Right hindlimb (tissue), 1 donor: ENCODE results near the gene USP32.
"Not testable (repeated sequence)": the region's sequence is repeated elsewhere in the genome, so short reads cannot be mapped to it uniquely, and the experiment has no call there.

Source experiments
- DNase-seq: peaks from one replicate; pipeline ENCODE4 v3.0.0-alpha.2; 2018

The USP32 gene

DNA sequence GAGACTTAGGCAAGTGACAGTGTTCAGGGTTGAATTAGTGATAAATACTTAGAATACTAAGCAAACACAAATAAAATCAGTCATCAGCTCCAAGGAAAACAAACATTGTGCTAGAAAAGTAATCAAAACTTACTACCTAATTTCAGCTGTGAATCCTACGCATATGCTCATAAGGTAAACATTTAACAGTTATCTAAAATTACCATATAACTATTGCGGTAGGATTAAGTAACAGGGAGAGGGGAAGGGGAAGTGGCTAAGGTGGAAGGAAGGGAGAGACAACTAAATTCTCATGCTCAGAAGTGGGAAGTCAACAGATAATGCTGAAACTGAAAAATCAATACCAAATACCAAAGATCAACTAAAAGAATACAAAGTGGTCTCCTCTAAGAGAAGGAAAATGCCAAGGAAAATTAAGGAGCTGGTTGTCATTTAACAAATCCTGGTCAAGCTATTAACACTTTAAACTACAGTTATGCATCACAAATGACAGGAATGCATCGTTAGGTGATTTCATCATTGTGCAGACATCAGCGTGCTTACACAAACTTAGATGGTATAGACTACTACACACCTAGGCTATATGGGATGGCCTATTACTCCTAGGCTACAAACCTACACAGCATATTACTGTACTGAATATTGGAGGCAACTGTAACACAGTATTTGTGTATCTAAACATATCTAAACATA, 20.0 kb downstream of the USP32 start:
- DNase-seq: no peak

DNA sequence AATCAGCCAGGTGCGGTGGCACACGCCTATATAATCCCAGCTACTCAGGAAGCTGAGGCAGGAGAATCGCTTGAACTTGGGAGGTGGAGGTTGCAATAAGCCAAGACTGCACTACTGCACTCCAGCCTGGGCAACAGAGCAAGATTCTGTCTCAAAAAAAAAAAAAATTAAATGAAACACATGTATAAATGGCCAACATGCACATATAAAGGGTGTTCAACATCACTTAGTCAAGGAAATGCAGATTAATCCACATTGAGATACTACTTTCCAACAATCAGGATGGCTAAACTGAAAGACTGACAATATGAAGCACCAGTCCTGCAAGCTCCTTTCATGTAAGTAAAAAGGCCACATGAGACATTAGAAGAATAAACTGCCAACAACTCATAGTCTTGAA, 20.5 kb downstream of the USP32 start:
- DNase-seq: no peak

DNA sequence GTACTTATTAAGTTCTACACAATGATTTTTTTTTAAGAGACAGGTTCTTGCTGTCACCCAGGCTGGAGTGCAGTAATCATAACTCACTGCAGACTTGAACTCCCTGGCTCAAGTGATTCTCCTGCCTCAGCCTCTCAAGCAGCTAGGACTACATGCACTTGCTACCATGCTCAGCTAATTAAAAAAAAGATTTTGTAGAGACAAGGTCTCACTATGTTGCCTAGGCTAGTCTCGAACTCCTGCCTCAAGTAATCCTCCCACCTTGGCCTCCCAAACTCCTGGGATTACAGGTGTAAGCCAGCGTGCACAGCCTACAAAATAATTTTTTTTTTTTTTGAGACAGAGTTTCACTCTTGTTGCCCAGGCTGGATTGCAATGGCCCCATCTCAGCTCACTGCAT, 22.2 kb downstream of the USP32 start:
- no peak for DNase-seq

DNA sequence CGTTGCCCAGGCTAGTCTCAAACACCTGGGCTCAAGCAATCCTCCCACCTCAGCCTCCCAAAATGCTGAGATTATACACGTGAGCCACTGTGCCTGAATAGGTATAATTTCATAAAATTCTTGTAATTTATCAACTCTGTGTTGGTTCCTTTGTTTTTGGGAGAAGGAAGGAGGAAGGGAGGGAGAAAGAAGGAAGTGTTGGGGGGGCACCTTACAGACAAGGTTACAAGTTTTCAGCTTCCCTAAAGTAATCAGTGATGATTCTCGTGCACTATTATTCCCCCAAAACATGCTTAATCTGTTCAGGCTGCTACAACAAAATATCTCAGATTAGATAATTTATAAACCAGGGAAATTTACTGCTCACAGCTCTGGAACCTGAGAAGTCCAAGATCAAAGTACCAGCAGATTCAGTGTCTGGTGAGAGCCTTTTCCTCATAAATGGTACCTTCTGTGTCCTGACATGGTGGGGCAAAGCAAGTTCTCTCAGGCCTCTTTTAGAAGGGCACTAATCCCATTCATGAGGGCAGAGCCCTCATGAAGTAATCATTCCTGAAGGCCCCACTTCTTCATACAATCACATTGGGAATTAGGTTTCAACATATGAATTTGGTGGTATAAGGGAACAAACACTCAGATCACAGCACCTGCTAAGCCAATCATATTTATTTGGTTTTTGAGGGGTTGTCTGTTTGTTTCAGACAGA, 28.1 kb downstream of the USP32 start:
- no peak for DNase-seq

DNA sequence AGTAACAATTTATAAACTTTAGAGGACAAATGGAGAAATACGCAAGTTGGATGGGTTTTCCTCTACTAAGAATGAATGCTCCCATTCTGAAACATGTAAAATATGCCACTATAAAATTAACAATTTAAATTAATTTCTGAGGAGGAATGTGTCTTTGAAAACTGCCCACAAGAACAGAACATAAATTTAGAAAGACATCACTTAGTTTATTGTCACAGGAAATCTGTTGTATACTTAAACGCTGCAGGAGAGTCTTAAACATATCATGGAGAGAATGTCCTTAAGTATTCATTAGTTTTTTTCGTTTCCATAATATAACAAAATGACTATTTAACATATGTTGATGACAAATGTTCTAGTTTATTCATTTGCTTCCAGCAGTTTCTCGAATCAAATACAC, 29.6 kb downstream of the USP32 start:
- DNase-seq: no peak

DNA sequence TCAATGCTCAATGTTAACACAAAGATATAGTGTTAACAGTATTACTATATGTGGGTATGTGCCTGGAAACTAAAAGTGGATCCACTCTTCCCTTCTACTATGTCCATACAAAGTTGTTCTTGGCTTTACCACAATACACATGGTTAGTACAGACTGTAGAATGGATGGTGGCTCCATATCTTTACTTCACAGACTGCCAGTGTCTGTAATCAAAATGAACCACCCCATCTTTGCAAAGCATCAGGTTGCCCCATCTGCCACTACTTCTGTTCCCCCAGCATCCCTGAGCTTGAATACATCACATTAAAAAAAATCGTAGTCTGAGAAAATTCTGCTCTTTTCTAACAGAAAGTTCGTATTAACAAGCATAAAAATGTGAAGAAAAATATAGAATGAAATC, 30.0 kb downstream of the USP32 start:
- DNase-seq: no peak

DNA sequence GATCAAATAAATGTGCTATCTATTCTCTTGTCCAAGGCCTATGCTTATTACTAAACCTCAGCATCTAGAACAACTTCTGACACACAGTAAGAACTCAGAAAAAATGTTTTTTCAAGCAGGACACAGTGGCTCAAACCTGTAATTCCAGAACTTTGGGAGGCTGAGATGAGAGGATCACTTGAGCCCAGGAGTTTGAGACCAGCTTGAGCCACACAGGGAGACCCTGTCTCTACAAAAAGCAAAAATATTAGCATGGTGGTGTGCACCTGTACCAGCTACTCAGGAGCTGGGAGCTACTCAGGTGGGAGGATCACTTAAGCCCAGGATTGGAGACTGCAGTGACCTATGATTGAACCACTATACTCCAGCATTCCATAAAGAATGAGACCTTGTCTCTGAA, 32.5 kb downstream of the USP32 start:
- DNase-seq: no peak

DNA sequence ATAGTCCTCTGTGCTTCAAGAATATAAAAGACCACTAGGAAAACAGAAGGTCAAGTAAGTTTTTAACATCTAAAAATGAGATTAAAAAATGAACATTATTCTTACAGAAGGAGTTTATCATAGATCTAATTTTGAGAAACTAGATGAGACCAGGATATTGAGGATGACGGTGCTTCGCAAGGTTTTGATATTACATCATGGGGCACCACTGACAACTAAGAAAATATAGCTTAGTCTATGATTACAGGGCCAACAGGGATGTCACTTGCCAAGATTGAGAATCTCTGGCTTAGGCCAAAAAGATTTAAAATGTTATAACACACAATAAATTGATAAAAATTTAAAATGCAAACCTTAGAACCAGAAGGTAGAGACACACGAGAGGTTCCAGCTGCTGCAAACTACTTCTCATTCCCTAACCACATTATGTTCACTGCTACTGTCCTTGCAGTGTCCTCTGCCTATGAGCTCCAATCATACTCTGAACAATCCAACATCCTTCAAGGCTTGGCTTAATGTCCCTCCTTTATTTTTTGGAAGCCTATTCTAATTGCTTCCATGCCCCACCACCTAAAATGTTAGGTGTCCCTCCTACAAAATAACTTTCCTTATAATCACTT, 33.2 kb downstream of the USP32 start:
- DNase-seq: no peak

DNA sequence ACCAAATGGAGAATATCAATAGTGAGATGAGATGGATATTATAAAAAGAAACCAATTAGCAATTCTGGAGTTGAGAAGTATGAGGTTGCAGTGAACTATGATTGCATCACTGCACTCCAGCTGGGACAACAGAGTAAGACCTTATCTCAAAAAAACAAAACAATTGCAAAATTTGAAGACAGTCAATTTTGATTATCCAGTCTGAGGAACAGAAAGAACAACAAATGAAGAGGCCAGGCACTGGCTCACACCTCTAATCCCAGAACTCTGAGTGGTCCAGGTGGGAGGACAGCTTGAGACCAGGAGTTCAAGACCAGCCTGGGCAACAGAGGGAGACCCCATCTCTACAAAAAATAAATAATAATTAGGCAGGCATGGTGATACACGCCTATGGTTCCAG, 35.0 kb downstream of the USP32 start:
- DNase-seq: no peak

DNA sequence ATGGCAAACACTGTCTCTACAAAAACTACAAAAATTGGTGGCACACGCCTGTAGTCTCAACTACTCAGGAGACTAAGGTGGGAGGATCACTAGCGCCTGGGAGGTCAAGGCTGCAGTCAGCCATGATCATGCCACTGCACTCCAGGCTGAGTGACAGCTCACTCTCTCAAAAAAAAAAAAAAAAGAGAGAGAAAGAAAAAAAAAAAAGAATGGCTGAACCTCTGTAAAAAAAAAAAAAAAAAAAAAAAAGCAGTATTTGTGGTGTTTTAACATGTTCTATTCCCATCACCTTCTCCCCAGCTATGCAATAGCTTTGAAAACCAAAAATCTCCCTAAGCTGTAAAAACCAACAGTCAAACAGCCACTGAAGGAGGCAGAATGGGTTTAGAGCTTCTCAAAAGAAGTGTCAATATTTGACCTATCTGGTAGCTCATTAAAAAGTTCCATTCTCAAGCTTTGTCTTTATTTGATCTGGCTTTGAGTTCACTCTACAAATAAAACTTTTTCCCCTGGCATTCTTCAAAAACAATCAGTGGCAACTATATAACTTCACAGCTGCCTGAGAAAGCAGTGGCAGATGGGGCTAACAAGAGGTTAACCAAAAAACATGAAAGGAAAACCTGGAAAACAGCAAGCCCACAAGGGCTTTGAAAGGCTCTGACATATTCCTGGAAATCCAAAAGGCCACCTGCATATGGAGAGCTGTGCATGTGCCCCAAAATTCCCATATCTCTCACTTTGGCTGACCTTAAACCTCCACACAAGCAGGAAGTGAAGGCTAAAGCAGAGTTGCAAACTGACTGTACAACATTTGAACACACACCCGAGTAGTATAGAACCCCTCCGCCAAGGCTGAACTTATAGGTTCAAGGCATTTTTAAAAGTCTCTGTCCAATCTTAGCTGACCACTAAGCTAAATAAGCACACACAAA, 36.0 kb downstream of the USP32 start:
- no peak for DNase-seq

DNA sequence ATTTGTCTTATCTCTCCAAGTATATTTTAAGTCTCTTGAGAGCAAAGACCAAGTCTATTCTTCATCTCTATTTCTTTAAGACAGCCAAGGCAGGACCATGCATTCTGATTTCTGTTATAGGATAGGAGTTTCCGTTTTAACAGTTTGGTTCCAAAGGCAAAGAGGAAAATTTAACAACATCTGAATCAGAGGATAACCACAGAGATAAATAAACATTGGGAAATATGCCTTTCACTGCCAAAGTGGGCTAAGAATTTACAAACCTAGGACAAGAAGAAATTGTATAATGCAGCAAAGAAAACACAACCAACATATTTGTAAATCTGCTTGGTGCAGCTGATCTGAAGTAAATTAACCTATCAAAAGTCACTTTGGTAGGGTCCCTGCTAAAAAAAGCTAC, 37.7 kb downstream of the USP32 start:
- no peak for DNase-seq

DNA sequence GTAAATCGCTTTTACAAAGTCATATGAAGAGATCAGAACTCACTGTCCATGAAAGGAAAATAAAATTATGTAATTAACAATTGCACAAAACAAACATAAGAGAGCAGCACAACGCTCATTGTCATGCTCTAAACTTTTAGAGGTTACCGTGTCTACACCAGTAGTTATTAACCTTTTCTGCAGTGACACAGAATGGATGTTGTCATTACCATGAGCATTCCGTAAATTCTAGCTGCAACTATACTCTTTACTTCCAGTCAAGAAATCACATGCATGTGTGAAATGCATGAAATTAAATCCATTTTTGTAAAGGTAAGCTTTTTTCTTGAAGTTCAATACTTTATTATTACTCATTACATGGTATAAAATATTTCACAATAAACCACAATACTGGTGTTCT, 38.2 kb downstream of the USP32 start:
- DNase-seq: no peak

DNA sequence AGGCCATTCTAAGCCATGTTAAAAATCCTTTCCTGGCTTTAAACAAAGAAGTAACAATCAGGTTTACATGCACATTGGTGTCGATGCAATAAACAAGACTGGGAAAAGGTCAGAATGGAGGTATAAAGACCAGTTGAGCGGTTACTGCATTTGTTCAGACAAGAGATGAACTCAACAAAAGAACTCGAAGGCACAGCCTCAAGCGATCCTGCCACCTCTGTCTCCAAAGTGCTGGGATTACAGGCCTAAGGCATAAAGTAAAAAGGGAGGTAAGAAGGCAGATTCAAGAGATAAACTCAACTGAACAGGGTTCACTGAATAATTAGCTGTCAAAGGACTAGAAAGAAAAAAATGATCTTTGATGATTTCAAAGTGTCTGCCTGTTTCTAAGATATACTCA, 39.4 kb downstream of the USP32 start:
- DNase-seq: no peak

DNA sequence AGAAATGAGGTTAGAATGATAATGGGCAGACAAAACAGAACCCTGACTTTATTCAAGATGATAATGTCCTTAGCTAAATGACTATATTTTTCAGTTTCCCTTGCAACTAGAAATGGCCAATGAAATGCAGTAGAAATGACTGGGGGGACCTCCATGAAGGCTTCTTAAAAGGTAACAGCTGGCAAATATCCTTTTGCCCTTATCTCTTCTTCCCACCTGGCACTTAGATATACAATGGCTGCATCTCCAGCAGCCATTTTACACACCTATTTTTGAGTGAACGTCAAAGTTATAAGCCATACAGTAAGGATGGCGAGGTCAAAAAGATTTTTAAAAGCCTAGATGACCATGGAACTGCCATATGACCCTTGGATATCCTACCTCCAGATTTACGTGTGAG, 39.9 kb downstream of the USP32 start:
- no peak for DNase-seq

DNA sequence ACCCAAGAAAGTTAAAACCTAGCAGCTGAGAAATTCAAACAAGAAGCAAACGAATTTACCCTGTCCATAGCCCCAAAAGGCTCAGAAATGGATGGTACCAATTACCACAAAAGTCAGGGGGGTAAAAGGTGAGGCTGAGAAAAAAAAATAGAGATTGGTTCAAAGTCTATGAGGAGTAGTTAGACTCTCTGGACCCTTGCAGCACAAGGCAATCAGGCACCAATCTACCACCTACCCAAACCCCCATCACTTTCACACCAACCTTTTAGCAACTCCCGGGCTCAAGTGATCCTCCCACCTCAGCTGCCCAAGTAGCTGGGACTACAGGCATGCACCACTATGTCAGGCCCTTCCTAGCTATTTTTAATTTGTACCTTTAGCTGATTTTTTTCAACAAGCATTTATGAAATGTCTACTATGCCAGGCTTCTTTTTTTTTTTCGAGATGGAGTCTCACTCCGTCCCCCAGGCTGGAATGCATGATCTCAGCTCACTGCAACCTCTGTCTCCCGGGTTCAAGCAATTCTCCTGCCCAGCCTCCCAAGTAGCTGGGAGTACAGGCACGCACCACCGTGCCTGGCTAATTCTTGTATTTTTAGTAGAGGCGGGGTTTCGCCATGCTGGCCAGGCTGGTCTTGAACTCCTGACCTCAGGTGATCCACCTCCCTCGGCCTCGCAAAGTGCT, 40.8 kb downstream of the USP32 start:
- DNase-seq: no peak

DNA sequence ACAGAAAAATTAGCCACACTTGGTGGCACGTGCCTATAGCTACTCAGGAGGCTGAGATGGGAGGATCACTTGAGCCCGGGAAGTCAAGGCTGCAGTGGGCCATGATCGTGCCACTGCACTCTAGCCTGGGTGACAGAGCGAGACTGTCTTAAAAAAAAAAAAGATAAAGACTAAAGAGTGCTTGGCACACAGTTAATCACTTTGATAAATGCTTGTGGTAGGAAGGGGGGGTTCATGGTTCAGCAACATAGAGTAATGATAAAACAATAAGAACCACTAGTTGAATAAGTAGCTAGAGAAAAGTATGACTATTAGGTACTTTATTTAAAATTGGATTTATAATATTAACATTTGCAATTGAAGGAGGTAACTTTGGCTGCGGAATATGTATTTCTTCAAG, 43.3 kb downstream of the USP32 start:
- no peak for DNase-seq

DNA sequence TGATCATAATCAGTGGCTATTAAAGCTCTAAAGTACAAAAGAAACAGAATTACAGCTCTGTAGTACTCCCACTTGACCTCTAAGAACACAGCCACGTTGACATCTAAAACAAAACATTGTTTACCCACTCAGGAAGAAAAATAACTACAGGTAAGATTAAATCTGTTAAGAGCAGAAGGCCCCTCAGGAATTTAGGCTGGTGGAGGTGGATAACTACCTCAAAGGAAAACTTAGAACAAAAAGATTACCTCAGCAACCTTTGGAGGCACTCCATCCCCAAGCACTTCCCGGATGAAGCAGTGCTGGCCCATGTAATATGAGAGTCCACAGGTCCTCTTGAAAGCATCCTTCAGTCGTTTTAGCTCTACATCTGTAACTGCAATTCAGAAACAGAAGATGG, 46.7 kb downstream of the USP32 start:
- no peak for DNase-seq

DNA sequence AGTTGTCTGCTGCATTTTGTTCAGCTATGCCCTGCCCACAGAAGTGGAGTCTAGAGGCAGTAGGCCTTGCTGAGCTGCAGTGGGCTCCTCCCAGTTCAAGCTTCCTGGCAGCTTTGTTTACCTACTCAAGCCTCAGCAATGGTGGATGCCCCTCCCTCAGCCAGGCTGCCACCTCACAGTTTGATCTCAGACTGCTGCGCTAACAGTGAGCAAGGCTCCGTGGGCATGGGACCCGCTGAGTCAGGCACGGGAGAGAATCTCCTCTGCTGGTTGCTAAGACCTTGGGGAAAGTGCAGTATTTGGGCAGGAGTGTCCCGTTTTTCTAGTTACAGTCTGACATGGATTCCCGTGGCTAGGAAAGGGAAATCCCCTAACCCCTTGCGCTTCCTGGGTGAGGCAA, 49.4 kb downstream of the USP32 start:
- DNase-seq: not testable (repeated sequence)

DNA sequence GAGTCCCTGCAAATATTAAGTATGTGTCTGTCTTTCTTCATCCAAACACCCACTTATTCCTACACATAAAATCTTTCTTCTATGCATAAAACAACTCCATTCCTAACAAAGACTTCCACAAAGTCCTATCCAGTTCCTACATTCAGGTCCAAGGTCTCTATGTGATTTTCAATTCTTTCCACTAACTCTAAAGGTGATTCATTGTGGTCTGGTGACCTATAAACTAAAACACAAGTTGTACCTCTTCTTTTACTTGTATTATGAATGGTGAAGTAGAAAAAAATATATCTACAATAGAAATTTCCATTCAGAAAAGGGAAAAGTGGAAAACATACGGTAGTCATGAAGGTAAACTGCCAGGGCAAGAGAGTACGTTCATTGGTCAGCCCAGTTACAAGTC, 56.6 kb downstream of the USP32 start:
- DNase-seq: no peak

DNA sequence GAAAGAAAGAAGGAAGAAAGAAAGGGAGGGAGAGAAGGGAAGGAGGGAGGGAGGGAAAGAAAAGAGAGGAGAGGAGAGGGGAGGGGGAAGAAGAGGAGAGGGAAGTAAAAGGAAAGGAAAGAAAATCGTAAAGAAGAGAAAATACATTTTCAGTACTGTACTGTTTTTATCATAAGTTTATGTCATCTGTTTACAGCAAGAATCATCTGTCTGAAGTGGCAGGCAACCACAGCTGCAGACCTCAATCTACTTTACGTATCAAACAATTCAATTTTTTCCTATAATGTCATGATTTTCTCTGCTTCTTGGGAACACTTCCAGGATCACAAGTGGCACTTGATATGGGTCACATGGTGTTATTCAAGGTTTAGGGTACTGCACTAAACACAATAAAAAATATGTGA, 58.3 kb downstream of the USP32 start:
- no peak for DNase-seq

DNA sequence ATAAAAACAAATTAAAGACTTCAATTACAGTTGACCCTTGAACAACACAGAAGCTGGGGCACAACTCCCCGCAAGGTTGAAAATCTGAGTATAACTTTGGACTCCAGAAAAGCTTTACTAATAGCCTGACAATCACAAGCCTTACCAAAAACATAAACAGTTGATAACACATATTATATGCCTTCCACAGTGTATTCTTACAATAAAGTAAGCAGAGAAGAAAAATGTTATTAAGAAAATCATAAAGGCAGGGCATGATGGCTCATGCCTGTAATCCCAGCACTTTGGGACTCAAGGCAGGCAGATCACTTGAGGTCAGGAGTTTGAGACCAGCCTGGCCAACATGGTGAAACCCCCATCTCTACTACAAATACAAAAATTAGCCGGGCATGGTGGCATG, 58.9 kb downstream of the USP32 start:
- not testable (repeated sequence) for DNase-seq

DNA sequence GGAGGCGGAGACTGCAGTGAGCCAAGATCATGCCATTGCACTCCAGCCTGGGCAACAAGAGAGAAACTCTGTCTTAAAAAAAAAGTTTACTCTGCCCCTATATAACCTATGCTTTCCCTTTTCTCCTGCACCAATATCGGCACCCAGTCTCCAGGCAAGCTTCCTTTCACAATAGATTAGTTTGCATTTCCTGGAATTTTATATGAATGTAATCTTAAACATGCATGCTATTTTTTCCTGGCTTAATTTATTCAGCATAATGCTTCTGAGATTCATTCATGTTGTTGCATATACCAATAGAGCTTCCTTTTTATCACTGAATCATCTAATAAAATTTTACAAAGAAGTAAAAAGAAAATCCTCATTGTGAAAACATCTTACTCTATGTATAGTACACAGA, 59.4 kb downstream of the USP32 start:
- DNase-seq: no peak

DNA sequence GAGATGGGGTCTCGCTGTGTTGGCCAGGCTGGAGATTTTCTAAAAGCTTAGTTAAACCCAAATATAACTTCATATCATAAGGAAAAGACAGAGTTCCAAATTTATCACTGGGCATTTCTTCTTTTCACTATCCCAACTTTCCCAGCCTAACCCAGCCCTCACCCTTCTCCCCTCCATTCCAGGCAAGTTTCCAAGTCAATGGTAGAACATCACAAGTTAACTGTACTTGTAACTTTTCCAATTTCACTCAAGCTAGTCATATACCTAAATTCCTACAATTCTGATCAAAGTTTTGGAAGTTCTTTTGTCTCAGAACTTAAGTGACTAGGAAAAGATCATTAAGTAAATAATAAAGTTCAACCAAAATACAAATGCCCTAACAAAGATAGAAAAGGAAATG, 61.2 kb downstream of the USP32 start:
- DNase-seq: no peak
